Tibial nerve (tissue), 4 donors: ENCODE measurements around the gene RASA4.
"Not testable (repeated sequence)": the region's sequence is repeated elsewhere in the genome, so short reads cannot be mapped to it uniquely, and the experiment has no call there.

Source experiments
- EP300 ChIP-seq, 2 donors: sonication (generic); formaldehyde crosslinking; IDR thresholded peaks; one replicate each; pipeline ENCODE4 v1.6.1; 2017; ENCODE audit warnings: antibody characterized with exemption in 2 of 2, mild to moderate bottlenecking in 1 of 2
- POLR2A ChIP-seq, 2 donors: fragments of 450-650 bp; IDR thresholded peaks; one replicate each; pipeline ENCODE4 v1.6.1; 2017; ENCODE audit warnings: antibody characterized with exemption in 2 of 2, mild to moderate bottlenecking in 2 of 2, moderate library complexity in 2 of 2
- TF ChIP-seq, protein P1 (sequence below), 5 experiments: fragments of 200-600 bp in 3 of 5; fragments of 450-650 bp in 2 of 5; sonication (generic) in 3 of 5; IDR thresholded peaks; one replicate each; pipeline ENCODE4 v1.5.1; 2016 to 2019; ENCODE audit warnings: antibody characterized with exemption in 5 of 5, mild to moderate bottlenecking in 3 of 5, moderate library complexity in 2 of 5

- TF ChIP-seq, protein P1, sequence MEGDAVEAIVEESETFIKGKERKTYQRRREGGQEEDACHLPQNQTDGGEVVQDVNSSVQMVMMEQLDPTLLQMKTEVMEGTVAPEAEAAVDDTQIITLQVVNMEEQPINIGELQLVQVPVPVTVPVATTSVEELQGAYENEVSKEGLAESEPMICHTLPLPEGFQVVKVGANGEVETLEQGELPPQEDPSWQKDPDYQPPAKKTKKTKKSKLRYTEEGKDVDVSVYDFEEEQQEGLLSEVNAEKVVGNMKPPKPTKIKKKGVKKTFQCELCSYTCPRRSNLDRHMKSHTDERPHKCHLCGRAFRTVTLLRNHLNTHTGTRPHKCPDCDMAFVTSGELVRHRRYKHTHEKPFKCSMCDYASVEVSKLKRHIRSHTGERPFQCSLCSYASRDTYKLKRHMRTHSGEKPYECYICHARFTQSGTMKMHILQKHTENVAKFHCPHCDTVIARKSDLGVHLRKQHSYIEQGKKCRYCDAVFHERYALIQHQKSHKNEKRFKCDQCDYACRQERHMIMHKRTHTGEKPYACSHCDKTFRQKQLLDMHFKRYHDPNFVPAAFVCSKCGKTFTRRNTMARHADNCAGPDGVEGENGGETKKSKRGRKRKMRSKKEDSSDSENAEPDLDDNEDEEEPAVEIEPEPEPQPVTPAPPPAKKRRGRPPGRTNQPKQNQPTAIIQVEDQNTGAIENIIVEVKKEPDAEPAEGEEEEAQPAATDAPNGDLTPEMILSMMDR (IDR thresholded peaks at IDR 0.05): not testable (repeated sequence)
- TF ChIP-seq EP300, POLR2A (IDR thresholded peaks at IDR 0.05): not testable (repeated sequence)
These were observed 33.4 kb upstream of the RASA4 start, which contains the start of gene SPDYE2B for GRCh38 chr7:102649924-102650323.
